ENCODE data around the gene SLCO2A1.

DNA sequence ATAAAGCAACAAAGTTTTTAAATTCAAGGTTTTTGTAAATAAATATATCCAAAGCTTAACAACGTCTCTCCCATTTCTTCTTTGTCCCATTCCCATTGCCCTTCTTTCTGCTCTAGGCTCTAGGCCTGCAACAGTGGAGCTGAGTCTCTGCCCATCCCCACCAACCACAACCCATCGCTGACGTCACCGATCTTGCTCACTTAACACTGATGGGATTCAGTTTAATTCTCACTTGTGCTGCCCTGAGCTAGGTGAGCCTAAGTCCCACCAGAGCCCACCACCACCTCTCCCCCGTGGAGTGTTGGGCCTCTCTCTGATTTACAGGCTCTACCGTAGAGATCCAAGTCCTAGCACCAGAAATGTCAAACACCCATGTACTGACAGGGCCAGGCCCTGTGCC lies 72.7 kb downstream of the SLCO2A1 start:
- TF ChIP-seq CTCF (IDR thresholded peaks at IDR 0.05) (no peak), POLR2A (IDR thresholded peaks at IDR 0.05) (no peak)
